Measurements from ENCODE around the gene KANSL1. TPM values are rescaled to one million over a fixed set of nuclear protein-coding genes. Genes with fewer than 3 reads are reported as not detected.
"Not testable (repeated sequence)": the region's sequence is repeated elsewhere in the genome, so short reads cannot be mapped to it uniquely, and the experiment has no call there.

KANSL1 gene
- total RNA-seq, 2 donors from 2014 or later = 73.5 to 130 TPM

GRCh38 chr17:46027976-46028325, 165.3 kb downstream of the KANSL1 start:
- no peak for DNase-seq

GRCh38 chr17:46027048-46027975, 165.9 kb downstream of the KANSL1 start:
- Mint-ChIP-seq H3K36me3 (ENCODE audit: insufficient read depth in 2 of 2) (peaks cover 2 to 10% of the 10 kb centered on the region in 2 donors), H3K9me3 (no peaks in the 10 kb centered on the region), H3K27me3 (ENCODE audit: low read depth) (no peaks in the 10 kb centered on the region), H3K4me3 (no peak overlapping the region), H3K4me1 (ENCODE audit: low read depth) (peaks cover 10% of the 10 kb centered on the region), H3K27ac (no peak overlapping the region)
- ATAC-seq (replicated peaks in 1 of 2) = no peak
- no peak for DNase-seq

More at GRCh38 chr17:46027976-46028325, 165.3 kb downstream of the KANSL1 start:
- H3K27ac Mint-ChIP-seq = no peak overlapping the region
- H3K4me1 Mint-ChIP-seq (ENCODE audit: low read depth) = peaks cover 10% of the 10 kb centered on the region
- no peak overlapping the region for H3K4me3 Mint-ChIP-seq
- H3K27me3 Mint-ChIP-seq (ENCODE audit: low read depth) = no peaks in the 10 kb centered on the region
- peaks cover 4 to 10% of the 10 kb centered on the region in 2 donors for H3K36me3 Mint-ChIP-seq (ENCODE audit: insufficient read depth in 2 of 2)
- ATAC-seq (replicated peaks in 1 of 2) = no peak
- H3K9me3 Mint-ChIP-seq = no peaks in the 10 kb centered on the region

GRCh38 chr17:46026166-46027047, 166.8 kb downstream of the KANSL1 start:
- Mint-ChIP-seq H3K4me3 (no peak overlapping the region), H3K9me3 (no peaks in the 10 kb centered on the region), H3K27ac (peak overlapping the region; percentile 8), H3K36me3 (ENCODE audit: insufficient read depth in 2 of 2) (peaks cover 2 to 8% of the 10 kb centered on the region in 2 donors), H3K27me3 (ENCODE audit: low read depth) (no peaks in the 10 kb centered on the region), H3K4me1 (ENCODE audit: low read depth) (peaks cover 10% of the 10 kb centered on the region)
- no peak for ATAC-seq (replicated peaks in 1 of 2)
- no peak for DNase-seq

- no peaks in the 10 kb centered on the region for H3K27me3 Mint-ChIP-seq (ENCODE audit: low read depth)
- H3K9me3 Mint-ChIP-seq = no peaks in the 10 kb centered on the region
- H3K27ac Mint-ChIP-seq = peak overlapping the region; percentile 8
- ATAC-seq (replicated peaks in 1 of 2) = no peak
- H3K4me3 Mint-ChIP-seq = no peak overlapping the region
- H3K36me3 Mint-ChIP-seq (ENCODE audit: insufficient read depth in 2 of 2) = peaks cover 2 to 6% of the 10 kb centered on the region in 2 donors
- peaks cover 14% of the 10 kb centered on the region for H3K4me1 Mint-ChIP-seq (ENCODE audit: low read depth)
- DNase-seq = no peak
Observed at GRCh38 chr17:46025510-46026165, 167.6 kb downstream of the KANSL1 start.

GRCh38 chr17:46025060-46025459, 168.2 kb downstream of the KANSL1 start:
- H3K9me3 Mint-ChIP-seq = no peaks in the 10 kb centered on the region
- no peak overlapping the region for H3K27ac Mint-ChIP-seq
- H3K4me3 Mint-ChIP-seq = no peak overlapping the region
- peaks cover 20% of the 10 kb centered on the region for H3K4me1 Mint-ChIP-seq (ENCODE audit: low read depth)
- H3K27me3 Mint-ChIP-seq (ENCODE audit: low read depth) = no peaks in the 10 kb centered on the region
- no peaks in the 10 kb centered on the region for H3K36me3 Mint-ChIP-seq (ENCODE audit: insufficient read depth in 2 of 2)
- no peak for ATAC-seq (replicated peaks in 1 of 2)
- no peak for DNase-seq

GRCh38 chr17:46024590-46024989, 168.6 kb downstream of the KANSL1 start:
- no peaks in the 10 kb centered on the region for H3K9me3 Mint-ChIP-seq
- H3K27me3 Mint-ChIP-seq (ENCODE audit: low read depth) = no peaks in the 10 kb centered on the region
- no peak overlapping the region for H3K4me3 Mint-ChIP-seq
- H3K4me1 Mint-ChIP-seq (ENCODE audit: low read depth) = peaks cover 21% of the 10 kb centered on the region
- H3K27ac Mint-ChIP-seq = no peak overlapping the region
- ATAC-seq (replicated peaks in 1 of 2) = no peak
- DNase-seq = no peak
- no peaks in the 10 kb centered on the region for H3K36me3 Mint-ChIP-seq (ENCODE audit: insufficient read depth in 2 of 2)

- no peak overlapping the region for H3K27ac Mint-ChIP-seq
- DNase-seq = no peak
- no peaks in the 10 kb centered on the region for H3K27me3 Mint-ChIP-seq (ENCODE audit: low read depth)
- H3K4me1 Mint-ChIP-seq (ENCODE audit: low read depth) = peaks cover 21% of the 10 kb centered on the region
- peaks cover 0 to 1% of the 10 kb centered on the region in 2 donors for H3K36me3 Mint-ChIP-seq (ENCODE audit: insufficient read depth in 2 of 2)
- H3K4me3 Mint-ChIP-seq = no peak overlapping the region
- H3K9me3 Mint-ChIP-seq = peaks cover 0 to 1% of the 10 kb centered on the region in 2 donors
- no peak for ATAC-seq (replicated peaks in 1 of 2)
Observed at GRCh38 chr17:46023783-46024388, 169.3 kb downstream of the KANSL1 start.

GRCh38 chr17:46023366-46023765, 169.9 kb downstream of the KANSL1 start:
- Mint-ChIP-seq H3K27ac (peak overlapping the region; percentile 16), H3K4me1 (ENCODE audit: low read depth) (peaks cover 19% of the 10 kb centered on the region)
- not testable (repeated sequence) for H3K9me3 Mint-ChIP-seq; H3K4me3 Mint-ChIP-seq; H3K36me3 Mint-ChIP-seq (ENCODE audit: insufficient read depth in 2 of 2); ATAC-seq (replicated peaks in 1 of 2); H3K27me3 Mint-ChIP-seq (ENCODE audit: low read depth); DNase-seq

- ATAC-seq (replicated peaks in 1 of 2) (peak in 1 of 2 donors; percentile 5), DNase-seq (no peak)
- Mint-ChIP-seq H3K27ac (no peak overlapping the region), H3K27me3 (ENCODE audit: low read depth) (no peaks in the 10 kb centered on the region), H3K4me1 (ENCODE audit: low read depth) (peaks cover 11% of the 10 kb centered on the region), H3K4me3 (no peak overlapping the region), H3K36me3 (ENCODE audit: insufficient read depth in 2 of 2) (peaks cover 0 to 2% of the 10 kb centered on the region in 2 donors), H3K9me3 (peaks cover 1% of the 10 kb centered on the region in 2 donors)
Observed at GRCh38 chr17:46020998-46021397, 172.2 kb downstream of the KANSL1 start.

GRCh38 chr17:46020023-46020761, 173.0 kb downstream of the KANSL1 start:
- Mint-ChIP-seq H3K27ac (peak overlapping the region; percentile 79), H3K4me1 (ENCODE audit: low read depth) (peaks cover 11% of the 10 kb centered on the region), H3K9me3 (peaks cover 1% of the 10 kb centered on the region in 2 donors), H3K27me3 (ENCODE audit: low read depth) (no peaks in the 10 kb centered on the region), H3K4me3 (peak overlapping the region; percentile 29 to 53), H3K36me3 (ENCODE audit: insufficient read depth in 2 of 2) (peaks cover 0 to 2% of the 10 kb centered on the region in 2 donors)
- DNase-seq (peak; percentile 45 to 50), ATAC-seq (replicated peaks in 1 of 2) (peak; percentile 82 to 91)

GRCh38 chr17:46019408-46019925, 173.8 kb downstream of the KANSL1 start:
- not testable (repeated sequence) for ATAC-seq (replicated peaks in 1 of 2); H3K27ac Mint-ChIP-seq; H3K27me3 Mint-ChIP-seq (ENCODE audit: low read depth); H3K9me3 Mint-ChIP-seq; DNase-seq; H3K4me3 Mint-ChIP-seq; H3K36me3 Mint-ChIP-seq (ENCODE audit: insufficient read depth in 2 of 2)
- peaks cover 11% of the 10 kb centered on the region for H3K4me1 Mint-ChIP-seq (ENCODE audit: low read depth)
